ENCODE measurements around the gene DTX1. TPM values are rescaled to one million over a fixed set of nuclear protein-coding genes. Genes with fewer than 3 reads are reported as not detected.

Gene DTX1
- total RNA-seq, 1 donor from 2014 or later: 1.4 TPM

DNA sequence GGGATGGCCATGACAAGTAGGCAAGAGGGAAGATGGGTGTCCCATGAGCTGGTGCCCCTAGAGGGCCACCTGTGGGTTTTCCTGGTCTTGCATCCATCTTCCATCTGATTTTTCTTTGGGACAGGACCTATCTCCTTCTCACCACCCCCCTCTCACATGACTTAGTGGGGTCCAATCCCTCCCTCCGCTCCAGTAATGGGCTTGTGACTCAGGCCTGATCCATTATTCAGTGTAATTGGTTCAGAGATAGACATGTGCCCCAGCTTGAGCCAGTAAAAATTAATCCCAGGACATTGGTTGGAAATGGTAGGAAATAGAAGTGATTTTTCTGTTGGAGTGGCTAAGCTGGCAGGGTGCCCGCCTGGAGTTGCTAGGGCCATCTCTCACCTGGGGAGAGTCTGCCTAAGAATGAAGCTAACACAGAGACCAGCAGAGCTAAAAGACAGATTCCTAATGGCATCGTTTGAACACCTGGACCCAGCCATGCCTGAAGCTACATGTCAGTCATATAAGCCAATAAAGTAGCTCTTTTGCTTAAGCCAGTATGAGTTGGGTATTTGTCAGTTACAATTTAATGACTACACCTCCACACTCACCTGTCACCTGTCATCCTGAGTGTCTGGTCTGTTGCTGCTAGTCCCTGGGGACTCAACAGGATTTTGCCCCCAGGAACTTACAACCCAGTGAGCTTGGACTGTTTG is 64.3 kb downstream of the DTX1 start:
- no peak for DNase-seq (ENCODE audit: low spot score in 2 of 2, unreplicated experiment in 2 of 2)
- no peak for TF ChIP-seq CTCF (IDR thresholded peaks at IDR 0.05; ENCODE audit: unreplicated experiment)
- peaks cover 18% of the 10 kb centered on the region for H3K9me3 Mint-ChIP-seq
- H3K4me3 Mint-ChIP-seq: no peak overlapping the region
- H3K27ac Mint-ChIP-seq: no peak overlapping the region
- peaks cover 2% of the 10 kb centered on the region for H3K36me3 Mint-ChIP-seq
- peaks cover 29% of the 10 kb centered on the region for H3K27me3 Mint-ChIP-seq (ENCODE audit: low read depth)
- no peaks in the 10 kb centered on the region for H3K4me1 Mint-ChIP-seq

- peaks cover 15% of the 10 kb centered on the region for H3K9me3 Mint-ChIP-seq
- peaks cover 45% of the 10 kb centered on the region for H3K27me3 Mint-ChIP-seq (ENCODE audit: low read depth)
- DNase-seq (ENCODE audit: low spot score in 2 of 2, unreplicated experiment in 2 of 2): no peak
- no peaks in the 10 kb centered on the region for H3K4me1 Mint-ChIP-seq
- H3K4me3 Mint-ChIP-seq: no peak overlapping the region
- peaks cover 2% of the 10 kb centered on the region for H3K36me3 Mint-ChIP-seq
- H3K27ac Mint-ChIP-seq: no peak overlapping the region
- no peak for TF ChIP-seq CTCF (IDR thresholded peaks at IDR 0.05; ENCODE audit: unreplicated experiment)
Observed at GRCh38 chr12:113127791-113128199, 71.3 kb downstream of the DTX1 start.

- Mint-ChIP-seq H3K27ac (no peak overlapping the region), H3K27me3 (ENCODE audit: low read depth) (peaks cover 45% of the 10 kb centered on the region), H3K4me3 (no peak overlapping the region), H3K36me3 (no peaks in the 10 kb centered on the region), H3K4me1 (no peaks in the 10 kb centered on the region), H3K9me3 (peaks cover 8% of the 10 kb centered on the region)
- no peak for DNase-seq (ENCODE audit: low spot score in 2 of 2, unreplicated experiment in 2 of 2)
- no peak for TF ChIP-seq CTCF (IDR thresholded peaks at IDR 0.05; ENCODE audit: unreplicated experiment)
Observed at GRCh38 chr12:113128802-113129663, 72.5 kb downstream of the DTX1 start.

- Mint-ChIP-seq H3K36me3 (no peaks in the 10 kb centered on the region), H3K27ac (no peak overlapping the region), H3K9me3 (peaks cover 8% of the 10 kb centered on the region), H3K27me3 (ENCODE audit: low read depth) (peaks cover 52% of the 10 kb centered on the region), H3K4me3 (no peak overlapping the region), H3K4me1 (no peaks in the 10 kb centered on the region)
- TF ChIP-seq CTCF (IDR thresholded peaks at IDR 0.05; ENCODE audit: unreplicated experiment): no peak
- no peak for DNase-seq (ENCODE audit: low spot score in 2 of 2, unreplicated experiment in 2 of 2)
Observed at GRCh38 chr12:113129664-113130456, 73.3 kb downstream of the DTX1 start.

DNA sequence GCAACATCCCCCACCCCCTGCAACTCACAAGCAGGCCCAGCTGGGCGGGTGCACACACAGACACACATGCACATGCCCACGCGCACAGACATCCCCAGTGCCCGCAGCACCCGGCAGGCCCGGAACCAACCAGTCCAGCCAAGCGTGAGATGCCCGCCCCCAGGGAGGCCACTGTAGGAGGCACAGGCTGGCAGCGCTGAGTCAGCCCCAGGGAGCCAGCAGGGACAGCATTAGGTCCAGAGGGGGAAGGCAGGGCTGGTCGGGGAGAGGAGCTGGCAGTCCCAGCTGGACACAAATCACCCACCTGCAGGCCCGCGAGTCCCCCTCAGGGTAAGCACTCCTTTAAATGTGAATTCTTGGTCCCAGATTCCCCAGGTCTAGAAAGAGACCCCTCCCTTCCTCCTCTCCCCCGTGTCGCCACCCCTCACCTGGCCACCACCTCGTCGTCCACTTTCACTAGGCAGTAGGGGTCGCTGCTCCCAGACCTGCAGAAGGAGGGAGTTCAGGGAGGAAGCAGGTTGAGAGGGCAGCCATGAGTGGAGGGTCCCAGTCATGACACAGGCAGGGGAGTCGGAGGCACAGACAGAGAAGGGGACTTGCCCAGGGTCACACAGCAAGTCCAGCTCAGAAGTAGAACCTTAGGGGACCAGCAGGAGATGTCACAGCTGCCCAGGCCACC is 74.1 kb downstream of the DTX1 start:
- no peak for TF ChIP-seq CTCF (IDR thresholded peaks at IDR 0.05; ENCODE audit: unreplicated experiment)
- no peak overlapping the region for H3K27ac Mint-ChIP-seq
- no peak overlapping the region for H3K4me3 Mint-ChIP-seq
- peaks cover 59% of the 10 kb centered on the region for H3K27me3 Mint-ChIP-seq (ENCODE audit: low read depth)
- DNase-seq (ENCODE audit: low spot score in 2 of 2, unreplicated experiment in 2 of 2): no peak
- H3K9me3 Mint-ChIP-seq: peaks cover 2% of the 10 kb centered on the region
- H3K4me1 Mint-ChIP-seq: peaks cover 2% of the 10 kb centered on the region
- H3K36me3 Mint-ChIP-seq: no peaks in the 10 kb centered on the region
